IMR-90 (cell line): Measurements from ENCODE around the gene PLB1. TPM values are rescaled to one million over a fixed set of nuclear protein-coding genes. Genes with fewer than 3 reads are reported as not detected.

Source experiments
- ATAC-seq: fragments of 200-7000 bp; cut with Tn5 transposase; 2 replicates; pipeline ENCODE4 v1.9.1; 2020; ENCODE audit warnings: low read depth, mild to moderate bottlenecking, moderate library complexity
- BruUV-seq: library from RNA; stranded (reverse); fragments of 400-500 nt; replicated peaks from 2 replicates; lab custom pipeline; 2021; lab: Mats Ljungman, UMichigan
- CTCF ChIA-PET: fragments of 300-600 bp; formaldehyde crosslinking; extraction: SDS; loops from one replicate; lab custom pipeline; 2021; ENCODE audit warnings: antibody characterized with exemption; lab: Yijun Ruan, JAX
- POLR2A ChIA-PET: fragments of 300-600 bp; sonication (Branson Sonifier 250); formaldehyde crosslinking; loops from one replicate; lab custom pipeline; 2022; ENCODE audit warnings: antibody characterized with exemption; ENCODE audit not compliant: unreplicated experiment; lab: Charles Lee
- DNase-seq: peaks from one replicate; pipeline ENCODE4 v3.0.0; 2013
- H2AFZ ChIP-seq: replicated peaks from 2 replicates; pipeline ENCODE3; 2013; ENCODE audit warnings: low read length, mild to moderate bottlenecking; ENCODE audit not compliant: poor library complexity
- H2AK5ac ChIP-seq: 2 replicates; pipeline ENCODE4 v1.6.1; 2013; ENCODE audit warnings: low read depth, low read length, inconsistent platforms
- H2AK9ac ChIP-seq: replicated peaks from 2 replicates; pipeline ENCODE3; 2013; ENCODE audit warnings: mild to moderate bottlenecking, low read depth, low read length, moderate library complexity; ENCODE audit not compliant: poor library complexity
- H2BK120ac ChIP-seq: 2 replicates; pipeline ENCODE4 v1.6.1; 2013; ENCODE audit warnings: low read depth, low read length, inconsistent platforms
- H2BK15ac ChIP-seq: 3 replicates; pipeline ENCODE4 v1.6.1; 2013; ENCODE audit warnings: low read depth, low read length, inconsistent platforms
- H2BK20ac ChIP-seq: 2 replicates; pipeline ENCODE4 v1.6.1; 2013; ENCODE audit warnings: low read depth, mild to moderate bottlenecking, inconsistent platforms, low read length, moderate library complexity
- H2BK5ac ChIP-seq: 2 replicates; pipeline ENCODE4 v1.6.1; 2013; ENCODE audit warnings: mild to moderate bottlenecking, low read depth, low read length, inconsistent platforms; ENCODE audit not compliant: poor library complexity, severe bottlenecking
- H3K14ac ChIP-seq: replicated peaks from 2 replicates; pipeline ENCODE4 v1.6.1; 2013; ENCODE audit warnings: low read depth, low read length, inconsistent platforms
- H3K18ac ChIP-seq: 2 replicates; pipeline ENCODE4 v1.6.1; 2013; ENCODE audit warnings: low read depth, low read length, control low read depth
- H3K23ac ChIP-seq: 2 replicates; pipeline ENCODE4 v1.6.1; 2013; ENCODE audit warnings: low read depth, low read length, inconsistent platforms
- H3K27ac ChIP-seq: 2 replicates; pipeline ENCODE4 v1.5.1; 2013; ENCODE audit warnings: mild to moderate bottlenecking, control low read depth, low read length; ENCODE audit not compliant: insufficient read depth
- H3K27me3 ChIP-seq: 2 replicates; pipeline ENCODE4 v1.6.1; 2013; ENCODE audit warnings: low read length; ENCODE audit not compliant: control insufficient read depth, insufficient read depth
- H3K36me3 ChIP-seq: 2 replicates; pipeline ENCODE4 v1.6.1; 2013; ENCODE audit warnings: low read length, mixed read lengths; ENCODE audit not compliant: control insufficient read depth, insufficient read depth
- H3K4ac ChIP-seq: 2 replicates; pipeline ENCODE4 v1.6.1; 2013; ENCODE audit warnings: low read depth, low read length, inconsistent platforms
- H3K4me1 ChIP-seq: 2 replicates; pipeline ENCODE4 v1.6.1; 2013; ENCODE audit warnings: low read length, mixed read lengths; ENCODE audit not compliant: control insufficient read depth, insufficient read depth
- H3K4me2 ChIP-seq: 2 replicates; pipeline ENCODE4 v1.6.1; 2013; ENCODE audit warnings: low read depth, mild to moderate bottlenecking, control low read depth, low read length, moderate library complexity
- H3K4me3 ChIP-seq: 2 replicates; pipeline ENCODE4 v1.5.1; 2013; ENCODE audit warnings: low read depth, mild to moderate bottlenecking, control low read depth, low read length, moderate library complexity; ENCODE audit not compliant: insufficient read depth
- H3K56ac ChIP-seq: 2 replicates; pipeline ENCODE4 v1.6.1; 2013; ENCODE audit warnings: low read length, inconsistent platforms; ENCODE audit not compliant: insufficient read depth; ENCODE audit errors: extremely low read depth
- H3K79me1 ChIP-seq, 2 experiments: 2 replicates each; pipeline ENCODE4 v1.6.1; 2013; ENCODE audit warnings: low read length in 2 of 2, inconsistent platforms in 1 of 2, low read depth in 1 of 2
- H3K9ac ChIP-seq: 2 replicates; pipeline ENCODE4 v1.6.1; 2013; ENCODE audit warnings: low read depth, low read length, control low read depth
- H3K9me1 ChIP-seq: 2 replicates; pipeline ENCODE4 v1.6.1; 2013; ENCODE audit warnings: low read length, inconsistent platforms; ENCODE audit not compliant: insufficient read depth
- H3K9me3 ChIP-seq: 2 replicates; pipeline ENCODE4 v1.6.1; 2013; ENCODE audit warnings: low read length; ENCODE audit not compliant: control insufficient read depth, insufficient read depth
- H4K20me1 ChIP-seq: 2 replicates; pipeline ENCODE4 v1.6.1; 2013; ENCODE audit warnings: low read length, inconsistent platforms; ENCODE audit not compliant: insufficient read depth
- H4K5ac ChIP-seq: 2 replicates; pipeline ENCODE4 v1.6.1; 2013; ENCODE audit warnings: mild to moderate bottlenecking, low read depth, low read length, control low read depth
- H4K8ac ChIP-seq, 2 experiments: 2 replicates each; pipeline ENCODE4 v1.6.1; 2013; ENCODE audit warnings: low read depth in 2 of 2, low read length in 2 of 2, control low read depth in 1 of 2, inconsistent platforms in 1 of 2
- H4K91ac ChIP-seq: 2 replicates; pipeline ENCODE4 v1.6.1; 2013; ENCODE audit warnings: low read depth, low read length, inconsistent platforms; ENCODE audit not compliant: insufficient read depth
- BHLHE40 ChIP-seq: fragments of 150-350 bp; IDR thresholded peaks from 2 replicates; pipeline ENCODE4 v1.6.1; 2016; ENCODE audit warnings: mild to moderate bottlenecking, low read depth, low read length
- ELK1 ChIP-seq: fragments of 150-350 bp; IDR thresholded peaks from 2 replicates; pipeline ENCODE4 v1.6.1; 2016; ENCODE audit warnings: low read depth, mild to moderate bottlenecking, low read length, moderate library complexity, borderline replicate concordance
- whole genome bisulfite sequencing, 2 experiments: methylation state at CpG; one replicate each; pipeline versions ENCODE4 v1.1.5 to v1.1.7; 2013; ENCODE audit warnings: missing lambda C conversion rate in 2 of 2; ENCODE audit not compliant: insufficient read length in 1 of 2; ENCODE audit errors: extremely low coverage in 2 of 2; 5-methylcytosine and 5-hydroxymethylcytosine counted together
- dilution Hi-C: fragments of 300-500 bp; cut with HindIII; formaldehyde crosslinking; loops from one replicate; pipeline ENCODE4 v1.14.3; 2018; ENCODE audit warnings: low sequenced_read_pairs; ENCODE audit not compliant: unreplicated experiment
- in situ Hi-C: fragments of 300-500 bp; cut with MboI; formaldehyde crosslinking; loops from 3 replicates; pipeline ENCODE4 v1.14.3; 2019; ENCODE audit warnings: low sequenced_read_pairs, inconsistent platforms, mixed read lengths
- intact Hi-C: fragments of 100-400 bp; cut with micrococcal nuclease; formaldehyde crosslinking; loops from 2 replicates; pipeline ENCODE4 v1.10.0; 2022
- polyA plus RNA-seq, 3 experiments: library from polyadenylated mRNA; depleted of rRNA; stranded (reverse); fragments of >200 nt; gene quantifications; 2 replicates each; pipeline ENCODE4 v1.2.3, GENCODE V29; 2012; ENCODE audit warnings: low replicate concordance in 1 of 3
- total RNA-seq: library from RNA; depleted of rRNA; stranded (reverse); fragments of >200 nt; gene quantifications from 2 replicates; pipeline ENCODE4 v1.2.3, GENCODE V29; 2012

PLB1 gene
- total and polyA plus RNA-seq, 2 of the 4 experiments (the other 2 are of a cell fraction) = 0.74 to 0.90 TPM

- Histone ChIP-seq H3K4ac (no peak overlapping the region), H2BK5ac (no peak overlapping the region), H3K9me3 (no peaks in the 10 kb centered on the region), H3K23ac (no peak overlapping the region), H3K4me1 (no peaks in the 10 kb centered on the region), H3K79me1 (no peaks in the 10 kb centered on the region), H2AFZ (no peak overlapping the region), H3K4me2 (no peak overlapping the region), H3K9me1 (no peaks in the 10 kb centered on the region), H4K8ac (no peak overlapping the region), H2AK9ac (no peak overlapping the region), H2BK120ac (no peak overlapping the region), H2BK15ac (no peak overlapping the region), H4K91ac (no peak overlapping the region), H3K36me3 (no peaks in the 10 kb centered on the region), H3K4me3 (no peak overlapping the region), H4K20me1 (no peaks in the 10 kb centered on the region), H3K9ac (no peak overlapping the region), H2BK20ac (no peak overlapping the region), H4K5ac (no peak overlapping the region), H3K27ac (no peak overlapping the region), H3K14ac (no peak overlapping the region), H3K56ac (no peak overlapping the region), H2AK5ac (no peak overlapping the region), H3K18ac (no peak overlapping the region), H3K27me3 (peaks cover 51% of the 10 kb centered on the region)
- no peak for ATAC-seq
- in situ Hi-C loops = no loop called here
- dilution Hi-C loops = no loop called here
- WGBS, 2 experiments = 0% methylated on average over 1 of the region's 4 CpGs; no CpG with 5 or more reads in 1 of the 2 experiments
- TF ChIP-seq ELK1 = no peak
- TF ChIP-seq BHLHE40 = no peak
- intact Hi-C loops = no loop called here
- DNase-seq = no peak
- ChIA-PET CTCF (no interaction called here), POLR2A (no interaction called here)
- no TSS peak for BruUV-seq
These were observed 6.8 kb upstream of the PLB1 start for GRCh38 chr2:28488858-28489575.
